Heart right ventricle (tissue), 16 donors: ENCODE measurements around the gene GLOD5. TPM values are rescaled to one million over a fixed set of nuclear protein-coding genes. Genes with fewer than 3 reads are reported as not detected.

Experiments used
- ATAC-seq, 8 donors: fragments of 200-7000 bp; cut with Tn5 transposase; one replicate each; pipeline ENCODE4 v1.9.1; 2020; ENCODE audit warnings: mild to moderate bottlenecking in 8 of 8, moderate library complexity in 8 of 8, moderate number of reproducible peaks in 1 of 8
- DNase-seq, 2 donors: peaks; one replicate each; pipeline ENCODE4 v3.0.0-alpha.2; 2020
- H3K27ac ChIP-seq, 10 donors: fragments of 200-600 bp; sonication (generic) in 2 of 10; one replicate each; pipeline versions ENCODE4 v1.5.0 to v1.8.0; 2020 to 2022; ENCODE audit warnings: mild to moderate bottlenecking in 3 of 10
- H3K27me3 ChIP-seq, 7 donors: fragments of 200-600 bp; one replicate each; pipeline ENCODE4 v1.8.0; 2021 to 2022; ENCODE audit warnings: mild to moderate bottlenecking in 2 of 7
- H3K36me3 ChIP-seq, 9 donors: fragments of 200-600 bp; sonication (generic) in 1 of 9; one replicate each; pipeline versions ENCODE4 v1.5.0 to v1.8.0; 2020 to 2022; ENCODE audit warnings: mild to moderate bottlenecking in 2 of 9
- H3K4me1 ChIP-seq, 9 donors: fragments of 200-600 bp; sonication (generic) in 1 of 9; one replicate each; pipeline versions ENCODE4 v1.5.0 to v1.8.0; 2020 to 2022; ENCODE audit warnings: mild to moderate bottlenecking in 4 of 9
- H3K4me3 ChIP-seq, 10 donors: fragments of 200-600 bp; sonication (generic) in 2 of 10; one replicate each; pipeline versions ENCODE4 v1.5.0 to v1.8.0; 2020 to 2022; ENCODE audit warnings: mild to moderate bottlenecking in 7 of 10, moderate library complexity in 2 of 10
- H3K9me3 ChIP-seq, 11 donors: fragments of 200-600 bp in 10 of 11; sonication (generic) in 2 of 11; one replicate each; pipeline versions ENCODE4 v1.5.0 to v1.8.0; 2013 to 2022; ENCODE audit warnings: mild to moderate bottlenecking in 2 of 11, control low read depth in 1 of 11, moderate library complexity in 1 of 11
- WGBS, 2 donors: extraction: QIAGEN DNeasy Blood & Tissue Kit; methylation state at CpG; one replicate each; pipeline ENCODE4 v1.1.7; 2013; ENCODE audit warnings: inconsistent platforms in 1 of 2; 5-methylcytosine and 5-hydroxymethylcytosine counted together
- intact Hi-C, 10 donors: fragments of 100-400 bp; cut with DNase I; formaldehyde crosslinking; loops; one replicate each; pipeline versions ENCODE4 v1.11.1 to v1.14.2; 2022
- polyA plus RNA-seq, 2 donors: library from polyadenylated mRNA; stranded (reverse); fragments of 200-250 nt; gene quantifications; one replicate each; pipeline ENCODE4 v1.2.3, GENCODE V29; 2013
- total RNA-seq, 10 donors: library from RNA; stranded (reverse); fragmentation: NEBNext Ultra II Directional in 3 of 10; extraction: Animal tissue kit (Norgen Biotek cat#: 25700) in 3 of 10; gene quantifications; one replicate each; pipeline versions ENCODE4 v1.2.1 to v1.2.4, GENCODE V29; 2021 to 2023
- TF ChIP-seq, protein P1 (sequence below), 9 donors: fragments of 200-600 bp; sonication (generic) in 2 of 9; IDR thresholded peaks; one replicate each; pipeline versions ENCODE4 v1.5.0 to v1.8.0; 2021 to 2022; ENCODE audit warnings: antibody characterized with exemption in 9 of 9, mild to moderate bottlenecking in 5 of 9, moderate library complexity in 1 of 9
- donor health status: Arrhythmogenic right ventricular cardiomyopathy.
- donor health status: ischemic (EF 13 %, LVEDD 7.1; RV severe dilation, severe dysfunction).
- donor health status: healthy with polysubstance abuse.
- donor health status: DM: no; HTN: yes; CAD: no.
- donor health status: DM: no; HTN: no; CAD: no.
- donor health status: ischemic (EF 25% LVEDD 6.9; RV normal size, moderate dysfunction).
- donor health status: ischemic (EF 25% LVEDD 5.7; RV mildly dilated, moderate dysfunction).
- donor health status: healthy.
- donor health status: DM: yes; HTN: yes; CAD: no.
- donor health status: Ischemic cardiomyopathy.
- donor health status: ischemic (EF 35%, LVEDD 5.7; RV mildly dilated, moderate dysfunction).
- donor health status: nonischemic (EF 11% LVEDD 7.7; RV severe dilation, severe dysfunction).
- donor health status: DM: yes; HTN: yes; CAD: no.
- donor health status: PGD.
- donor health status: ischemic (EF 29% LVEDD 5.4; RV normal size, mild dysfunction).
- donor health status: nonischemic (EF 23%, LVEDD 6.1; RV moderate dilation, normal function).

The GLOD5 gene
- total and polyA plus RNA-seq, 12 donors: not detected

GRCh38 chrX:48721916-48722315, 39.6 kb upstream of the GLOD5 start:
- H3K4me1 ChIP-seq: no peaks in the 10 kb centered on the region
- ATAC-seq (no peak), DNase-seq (no peak)
- intact Hi-C loops: no loop called here
- no peaks in the 10 kb centered on the region for H3K9me3 ChIP-seq
- TF ChIP-seq, protein P1, sequence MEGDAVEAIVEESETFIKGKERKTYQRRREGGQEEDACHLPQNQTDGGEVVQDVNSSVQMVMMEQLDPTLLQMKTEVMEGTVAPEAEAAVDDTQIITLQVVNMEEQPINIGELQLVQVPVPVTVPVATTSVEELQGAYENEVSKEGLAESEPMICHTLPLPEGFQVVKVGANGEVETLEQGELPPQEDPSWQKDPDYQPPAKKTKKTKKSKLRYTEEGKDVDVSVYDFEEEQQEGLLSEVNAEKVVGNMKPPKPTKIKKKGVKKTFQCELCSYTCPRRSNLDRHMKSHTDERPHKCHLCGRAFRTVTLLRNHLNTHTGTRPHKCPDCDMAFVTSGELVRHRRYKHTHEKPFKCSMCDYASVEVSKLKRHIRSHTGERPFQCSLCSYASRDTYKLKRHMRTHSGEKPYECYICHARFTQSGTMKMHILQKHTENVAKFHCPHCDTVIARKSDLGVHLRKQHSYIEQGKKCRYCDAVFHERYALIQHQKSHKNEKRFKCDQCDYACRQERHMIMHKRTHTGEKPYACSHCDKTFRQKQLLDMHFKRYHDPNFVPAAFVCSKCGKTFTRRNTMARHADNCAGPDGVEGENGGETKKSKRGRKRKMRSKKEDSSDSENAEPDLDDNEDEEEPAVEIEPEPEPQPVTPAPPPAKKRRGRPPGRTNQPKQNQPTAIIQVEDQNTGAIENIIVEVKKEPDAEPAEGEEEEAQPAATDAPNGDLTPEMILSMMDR (IDR thresholded peaks at IDR 0.05): no peak
- no peaks in the 10 kb centered on the region for H3K36me3 ChIP-seq
- no peak overlapping the region for H3K4me3 ChIP-seq
- H3K27ac ChIP-seq: no peak overlapping the region
- H3K27me3 ChIP-seq: no peaks in the 10 kb centered on the region

DNA sequence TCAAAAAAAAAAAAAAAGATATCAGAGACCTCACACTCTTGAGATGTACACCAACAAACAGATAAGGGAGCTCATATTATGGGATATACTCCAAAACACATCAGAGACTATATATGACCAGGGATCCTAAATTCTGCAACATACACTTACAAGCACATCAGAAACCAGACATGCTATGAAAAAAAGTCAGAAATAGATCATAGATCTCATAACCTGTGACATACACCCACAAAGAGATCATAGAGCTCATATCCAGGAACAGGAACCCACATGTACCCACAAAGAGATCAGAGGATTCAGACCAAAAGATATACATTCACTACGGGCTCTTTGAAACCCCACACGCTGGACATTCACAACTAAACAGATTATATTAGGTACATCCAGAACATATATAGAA, 35.0 kb upstream of the GLOD5 start:
- intact Hi-C loops: no loop called here

DNA sequence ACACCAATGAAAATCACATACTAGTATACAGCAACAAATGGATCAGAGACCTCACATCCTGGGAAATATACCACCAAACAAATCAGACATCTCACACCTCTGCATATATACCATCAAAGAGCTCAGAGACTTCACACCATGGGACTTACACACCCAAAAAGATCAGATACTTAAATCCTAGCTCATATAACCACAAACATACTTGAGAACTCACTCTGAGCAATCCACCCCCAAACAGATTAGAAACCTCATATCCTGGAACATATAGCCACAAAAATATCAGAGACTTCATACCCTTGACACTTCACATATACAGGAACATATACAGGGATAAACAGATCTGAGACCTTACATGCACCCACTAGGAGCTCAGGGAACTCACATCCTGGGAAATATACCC, 32.9 kb upstream of the GLOD5 start:
- H3K27ac ChIP-seq: no peak overlapping the region
- no peak for DNase-seq
- no peaks in the 10 kb centered on the region for H3K36me3 ChIP-seq
- no peaks in the 10 kb centered on the region for H3K27me3 ChIP-seq
- H3K4me1 ChIP-seq: no peaks in the 10 kb centered on the region
- H3K4me3 ChIP-seq: no peak overlapping the region
- ATAC-seq: no peak
- intact Hi-C loops: no loop called here
- TF ChIP-seq, protein P1 (IDR thresholded peaks at IDR 0.05): no peak
- H3K9me3 ChIP-seq: no peaks in the 10 kb centered on the region

More for the DNA sequence above, 35.0 kb upstream of the GLOD5 start:
- 94 to 95% methylated on average over 2 of the region's 2 CpGs for WGBS, 2 donors
- no peak overlapping the region for H3K27ac ChIP-seq
- TF ChIP-seq, protein P1 (IDR thresholded peaks at IDR 0.05): no peak
- H3K36me3 ChIP-seq: no peaks in the 10 kb centered on the region
- H3K9me3 ChIP-seq: no peaks in the 10 kb centered on the region
- H3K4me1 ChIP-seq: no peaks in the 10 kb centered on the region
- no peak overlapping the region for H3K4me3 ChIP-seq
- ATAC-seq (no peak), DNase-seq (no peak)
- H3K27me3 ChIP-seq: no peaks in the 10 kb centered on the region

DNA sequence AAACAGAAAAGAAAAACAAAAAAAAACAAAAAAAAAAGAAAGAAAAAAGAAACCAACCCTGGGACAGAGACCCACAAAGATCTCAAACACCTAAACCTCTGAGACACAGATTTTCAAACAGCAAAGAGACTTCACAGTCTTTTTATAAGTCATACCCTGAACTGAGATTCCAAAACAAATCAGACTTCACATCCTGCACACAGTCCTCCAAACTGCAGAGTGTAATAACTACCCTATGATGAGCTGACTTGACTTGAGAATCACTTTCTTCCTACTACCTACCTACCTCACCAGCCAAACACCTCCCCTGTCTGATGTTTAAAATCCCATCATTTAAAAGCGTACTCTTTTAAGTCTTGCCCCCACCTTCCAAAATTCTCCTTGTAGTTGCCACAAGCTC, 25.2 kb upstream of the GLOD5 start:
- 79 to 88% methylated on average over 1 of the region's 1 CpG for WGBS, 2 donors
- TF ChIP-seq, protein P1 (IDR thresholded peaks at IDR 0.05): no peak
- DNase-seq (no peak), ATAC-seq (no peak)
- Histone ChIP-seq H3K27ac (no peak overlapping the region), H3K9me3 (no peaks in the 10 kb centered on the region), H3K4me1 (peaks cover 0 to 14% (median 0%) of the 10 kb centered on the region in 9 donors), H3K27me3 (no peaks in the 10 kb centered on the region), H3K36me3 (no peaks in the 10 kb centered on the region), H3K4me3 (peak overlapping the region in 4 of 10 donors; percentile 67 to 75 (median 72))
- intact Hi-C loops: loop anchor here in 5 of 10 donors (2.0 to 10.0 kb wide), 6 partner anchors 34 to 68 kb away; partner anchors contain the start of genes HDAC6 (in 2 of the 5) and SUV39H1 (in 1 of the 5)
